ENCODE results near the gene ZNF366.

ZNF366 gene

GRCh38 chr5:72402381-72402890 is 104.8 kb downstream of the ZNF366 start:
- DNase-seq: no peak

DNA sequence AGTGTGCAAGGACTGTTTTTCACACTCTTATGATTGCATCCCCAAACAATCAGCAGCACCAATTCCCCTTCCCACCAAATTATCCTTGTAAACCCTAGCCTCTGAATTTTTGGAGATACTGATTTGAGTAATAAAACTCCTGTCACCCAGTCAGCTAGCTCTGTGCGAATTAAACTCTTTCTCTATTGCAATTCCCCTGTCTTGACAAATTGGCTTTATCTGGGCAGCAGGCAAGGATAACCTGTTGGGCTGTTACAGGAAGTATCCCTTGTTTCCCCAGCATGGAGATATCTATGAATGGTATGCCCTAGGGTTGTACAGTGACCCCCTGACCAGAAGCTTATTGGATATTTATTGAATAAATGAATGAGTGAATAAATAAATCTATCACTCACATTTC is 106.3 kb downstream of the ZNF366 start:
- DNase-seq: no peak

GRCh38 chr5:72397836-72398235 is 109.4 kb downstream of the ZNF366 start:
- DNase-seq: no peak

DNA sequence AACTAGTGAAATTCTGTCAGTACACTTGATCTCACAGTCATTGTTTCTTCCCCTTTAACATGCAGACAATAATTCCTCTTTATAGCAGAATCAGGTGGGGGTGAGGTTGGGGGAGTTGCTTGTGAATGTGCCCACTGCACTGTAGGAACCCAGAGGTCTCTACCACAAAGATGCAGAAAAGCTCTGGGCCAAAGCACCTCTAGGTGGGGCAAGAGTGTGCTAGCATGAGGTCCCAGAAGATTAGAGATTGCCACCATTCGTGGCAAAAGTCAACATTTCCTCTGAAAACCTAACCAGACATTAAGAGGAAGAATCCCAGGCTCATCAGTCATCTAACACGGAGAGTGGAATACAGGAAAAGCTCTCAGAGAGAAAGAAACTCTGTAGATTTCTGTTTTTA is 112.5 kb downstream of the ZNF366 start:
- no peak for DNase-seq

- no peak for DNase-seq
These were observed 114.2 kb downstream of the ZNF366 start for GRCh38 chr5:72393052-72393451.
